G401.6 (cell line): ENCODE data around the gene SCYL1.
"Not testable (repeated sequence)": the region's sequence is repeated elsewhere in the genome, so short reads cannot be mapped to it uniquely, and the experiment has no call there.

Experiments
- FAIRE-seq: peaks from 2 replicates; lab custom pipeline; 2012; peaks lifted over from hg19 to GRCh38; lab: Jason Lieb, UNC

The SCYL1 gene

GRCh38 chr11:65506290-65506771, 18.6 kb upstream of the SCYL1 start:
- peak; percentile 41 for FAIRE-seq

- FAIRE-seq, result peak; percentile 97
Measured at GRCh38 chr11:65506772-65507505, 17.9 kb upstream of the SCYL1 start.

- FAIRE-seq, result not testable (repeated sequence)
Measured at GRCh38 chr11:65512311-65512710, 12.6 kb upstream of the SCYL1 start.

- FAIRE-seq, result no peak
Measured at GRCh38 chr11:65516135-65516968, 8.5 kb upstream of the SCYL1 start.

- not testable (repeated sequence) for FAIRE-seq
Measured at GRCh38 chr11:65518941-65519549, 5.8 kb upstream of the SCYL1 start.

- not testable (repeated sequence) for FAIRE-seq
Measured at GRCh38 chr11:65521777-65522521, 2.9 kb upstream of the SCYL1 start.

- not testable (repeated sequence) for FAIRE-seq
Measured at GRCh38 chr11:65522718-65523630, 1.9 kb upstream of the SCYL1 start.

- not testable (repeated sequence) for FAIRE-seq
Measured at GRCh38 chr11:65523631-65523968, 1.3 kb upstream of the SCYL1 start.

- no peak for FAIRE-seq
Measured at GRCh38 chr11:65524014-65524740, 706 bp upstream of the SCYL1 start.

GRCh38 chr11:65525546-65526480, 930 bp downstream of the SCYL1 start:
- FAIRE-seq, result no peak

GRCh38 chr11:65526744-65527143, 1.9 kb downstream of the SCYL1 start:
- FAIRE-seq, result no peak

GRCh38 chr11:65528819-65529350, 4.0 kb downstream of the SCYL1 start:
- no peak for FAIRE-seq

- FAIRE-seq, result no peak
Measured at GRCh38 chr11:65529475-65530156, 4.7 kb downstream of the SCYL1 start.

- FAIRE-seq, result no peak
Measured at GRCh38 chr11:65530157-65530496, 5.2 kb downstream of the SCYL1 start.

- no peak for FAIRE-seq
Measured at GRCh38 chr11:65532388-65533064, 7.6 kb downstream of the SCYL1 start.

- no peak for FAIRE-seq
Measured at GRCh38 chr11:65535102-65535501, 10.2 kb downstream of the SCYL1 start.

- no peak for FAIRE-seq
Measured at GRCh38 chr11:65536412-65537295, 11.8 kb downstream of the SCYL1 start.
